Prostate gland (tissue), 2 donors: ENCODE data around the gene SEC16B. TPM values are rescaled to one million over a fixed set of nuclear protein-coding genes. Genes with fewer than 3 reads are reported as not detected.

Experiments
- DNase-seq: peaks from one replicate; pipeline ENCODE4 v3.0.0-alpha.2; 2019; ENCODE audit warnings: low spot score
- H3K27ac ChIP-seq, 2 donors: fragments of 200-600 bp; sonication (generic); 2 replicates each; pipeline ENCODE4 v1.5.1; 2017 to 2019
- H3K27me3 ChIP-seq: fragments of 200-600 bp; sonication (generic); replicated peaks from 2 replicates; pipeline ENCODE4 v1.5.1; 2019; ENCODE audit not compliant: insufficient read depth
- H3K36me3 ChIP-seq, 2 donors: fragments of 200-600 bp; sonication (generic); 1 replicate in 1 of 2; 2 replicates in 1 of 2; pipeline versions ENCODE4 v1.5.1 to v1.8.1; 2017 to 2019
- H3K4me1 ChIP-seq: fragments of 200-600 bp; sonication (generic); replicated peaks from 2 replicates; pipeline ENCODE4 v1.5.1; 2019
- H3K4me3 ChIP-seq, 2 donors: fragments of 200-600 bp; sonication (generic); 2 replicates each; pipeline ENCODE4 v1.5.1; 2017 to 2019
- H3K9me3 ChIP-seq: fragments of 200-600 bp; sonication (generic); 2 replicates; pipeline ENCODE4 v1.5.1; 2017
- POLR2A ChIP-seq: fragments of 450-650 bp; IDR thresholded peaks from one replicate; pipeline ENCODE4 v1.6.1; 2016; ENCODE audit warnings: antibody characterized with exemption, mild to moderate bottlenecking
- POLR2AphosphoS5 ChIP-seq: sonication (generic); formaldehyde crosslinking; IDR thresholded peaks from one replicate; pipeline ENCODE4 v1.6.1; 2017; ENCODE audit warnings: antibody characterized with exemption
- WGBS: methylation state at CpG from one replicate; pipeline ENCODE4 v1.1.5; 2018; 5-methylcytosine and 5-hydroxymethylcytosine counted together
- intact Hi-C: fragments of 100-400 bp; cut with DNase I; formaldehyde crosslinking; loops from one replicate; pipeline ENCODE4 v1.14.2; 2022
- total RNA-seq, 2 donors: library from RNA; depleted of rRNA; stranded (reverse); fragments of >200 nt; gene quantifications; one replicate each; pipeline ENCODE4 v1.1.0, GENCODE V29; 2016
- TF ChIP-seq, protein P1 (sequence below), 4 experiments: fragments of 200-600 bp in 2 of 4; fragments of 450-650 bp in 2 of 4; sonication (generic) in 2 of 4; IDR thresholded peaks; 1 replicate in 3 of 4; 2 replicates in 1 of 4; pipeline ENCODE4 v1.5.1; 2016 to 2019; ENCODE audit warnings: antibody characterized with exemption in 4 of 4, mild to moderate bottlenecking in 2 of 4, moderate library complexity in 2 of 4

Gene SEC16B
- total RNA-seq, 2 donors from 2014 or later = 2.7 to 3.2 TPM

DNA sequence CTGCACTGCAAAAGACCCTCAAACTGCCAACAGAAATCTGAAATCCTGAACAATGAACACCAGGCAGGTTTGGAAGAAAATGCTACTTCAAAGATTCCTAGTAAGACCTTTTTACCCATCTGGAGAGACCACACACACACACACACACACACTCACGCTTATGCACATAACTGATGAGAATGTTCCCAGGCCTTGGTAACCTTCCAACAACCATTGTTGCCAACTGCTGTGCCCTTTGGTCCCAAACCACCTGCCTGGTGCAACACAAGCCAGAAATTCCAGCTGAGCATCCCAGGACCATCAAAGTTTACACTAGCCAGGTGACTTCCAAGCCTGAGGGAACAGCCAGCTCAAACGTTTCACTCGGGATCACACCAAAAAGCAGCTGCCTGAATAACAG is 56.9 kb downstream of the SEC16B start:
- Histone ChIP-seq H3K4me3 (no peak overlapping the region), H3K4me1 (no peaks in the 10 kb centered on the region), H3K27me3 (peaks cover 2% of the 10 kb centered on the region), H3K9me3 (no peaks in the 10 kb centered on the region), H3K36me3 (no peaks in the 10 kb centered on the region), H3K27ac (no peak overlapping the region)
- WGBS = 19% methylated on average over 3 of the region's 3 CpGs
- no peak for DNase-seq
- TF ChIP-seq POLR2A (no peak), POLR2AphosphoS5 (no peak)
- TF ChIP-seq, protein P1, sequence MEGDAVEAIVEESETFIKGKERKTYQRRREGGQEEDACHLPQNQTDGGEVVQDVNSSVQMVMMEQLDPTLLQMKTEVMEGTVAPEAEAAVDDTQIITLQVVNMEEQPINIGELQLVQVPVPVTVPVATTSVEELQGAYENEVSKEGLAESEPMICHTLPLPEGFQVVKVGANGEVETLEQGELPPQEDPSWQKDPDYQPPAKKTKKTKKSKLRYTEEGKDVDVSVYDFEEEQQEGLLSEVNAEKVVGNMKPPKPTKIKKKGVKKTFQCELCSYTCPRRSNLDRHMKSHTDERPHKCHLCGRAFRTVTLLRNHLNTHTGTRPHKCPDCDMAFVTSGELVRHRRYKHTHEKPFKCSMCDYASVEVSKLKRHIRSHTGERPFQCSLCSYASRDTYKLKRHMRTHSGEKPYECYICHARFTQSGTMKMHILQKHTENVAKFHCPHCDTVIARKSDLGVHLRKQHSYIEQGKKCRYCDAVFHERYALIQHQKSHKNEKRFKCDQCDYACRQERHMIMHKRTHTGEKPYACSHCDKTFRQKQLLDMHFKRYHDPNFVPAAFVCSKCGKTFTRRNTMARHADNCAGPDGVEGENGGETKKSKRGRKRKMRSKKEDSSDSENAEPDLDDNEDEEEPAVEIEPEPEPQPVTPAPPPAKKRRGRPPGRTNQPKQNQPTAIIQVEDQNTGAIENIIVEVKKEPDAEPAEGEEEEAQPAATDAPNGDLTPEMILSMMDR (IDR thresholded peaks at IDR 0.05) = no peak
- intact Hi-C loops = no loop called here

DNA sequence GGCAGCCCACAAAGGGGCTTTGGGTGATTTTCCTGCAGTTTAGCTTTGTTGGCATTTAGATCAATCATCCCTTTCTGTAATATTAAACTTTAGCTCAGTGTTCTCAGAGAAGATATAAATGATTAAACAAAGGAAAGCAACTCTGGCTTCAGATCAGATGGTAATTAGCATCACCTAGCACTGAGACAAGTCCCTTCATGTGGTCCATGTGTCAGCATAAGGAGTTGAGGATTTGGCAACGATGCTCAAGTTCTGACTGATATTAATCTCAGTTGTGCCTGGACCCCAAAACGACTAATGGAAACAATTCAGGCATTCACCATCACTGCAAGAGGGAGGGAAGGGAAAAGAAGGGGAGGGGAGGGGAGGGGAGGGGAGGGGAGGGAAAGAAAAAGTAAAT is 60.4 kb downstream of the SEC16B start:
- H3K4me1 ChIP-seq = no peaks in the 10 kb centered on the region
- no peaks in the 10 kb centered on the region for H3K9me3 ChIP-seq
- no peak overlapping the region for H3K4me3 ChIP-seq
- H3K27me3 ChIP-seq = peaks cover 2% of the 10 kb centered on the region
- no peak overlapping the region for H3K27ac ChIP-seq
- TF ChIP-seq POLR2A = no peak
- TF ChIP-seq, protein P1 (IDR thresholded peaks at IDR 0.05) = no peak
- no peak for TF ChIP-seq POLR2AphosphoS5
- H3K36me3 ChIP-seq = no peaks in the 10 kb centered on the region
- intact Hi-C loops = no loop called here
- DNase-seq = no peak
- 5% methylated on average over 2 of the region's 2 CpGs for WGBS

DNA sequence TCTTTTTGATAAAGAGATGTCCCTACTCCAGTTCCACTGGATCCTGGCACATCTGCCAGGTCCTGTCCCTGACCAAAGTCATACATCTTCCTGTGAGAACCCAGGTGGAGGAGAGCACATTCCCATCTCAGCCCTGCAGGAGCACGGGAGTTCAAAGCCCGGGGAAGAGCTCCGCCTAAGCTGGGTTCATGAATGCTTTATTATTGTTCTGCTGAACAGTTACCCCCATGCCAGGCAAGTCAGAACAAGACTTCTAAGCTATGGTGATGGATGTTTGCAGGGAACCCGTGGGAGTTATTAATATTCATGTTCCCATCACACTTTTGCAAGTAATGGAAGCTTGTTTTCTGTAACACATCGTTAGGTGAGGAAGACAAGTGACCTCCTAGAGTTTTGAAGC is 62.9 kb downstream of the SEC16B start:
- TF ChIP-seq, protein P1 (IDR thresholded peaks at IDR 0.05) = no peak
- TF ChIP-seq POLR2A (no peak), POLR2AphosphoS5 (no peak)
- Histone ChIP-seq H3K27ac (no peak overlapping the region), H3K27me3 (peaks cover 2% of the 10 kb centered on the region), H3K9me3 (no peaks in the 10 kb centered on the region), H3K4me3 (no peak overlapping the region), H3K4me1 (no peaks in the 10 kb centered on the region), H3K36me3 (no peaks in the 10 kb centered on the region)
- no peak for DNase-seq
- intact Hi-C loops = no loop called here
- WGBS = 36% methylated on average over 5 of the region's 5 CpGs

DNA sequence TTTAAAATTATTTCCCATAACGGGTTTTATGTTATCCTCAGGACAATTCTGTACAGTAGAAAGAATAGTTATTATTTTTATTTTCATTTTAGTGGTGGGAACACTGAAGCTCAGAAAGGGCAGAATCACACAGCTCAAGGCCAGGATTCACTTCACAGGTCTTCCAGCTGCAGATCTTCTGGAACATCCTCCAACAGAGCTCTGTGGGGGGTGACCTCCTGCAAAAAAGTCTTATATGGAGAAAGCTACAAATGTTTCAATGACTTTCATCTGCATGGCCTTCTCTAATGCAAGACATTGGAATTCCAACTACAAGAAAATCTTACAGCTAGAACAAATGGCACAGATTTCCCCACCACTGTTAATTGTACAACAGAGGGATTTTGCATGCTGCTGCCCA is 64.2 kb downstream of the SEC16B start:
- Histone ChIP-seq H3K4me1 (no peaks in the 10 kb centered on the region), H3K27ac (no peak overlapping the region), H3K9me3 (no peaks in the 10 kb centered on the region), H3K27me3 (no peaks in the 10 kb centered on the region), H3K4me3 (no peak overlapping the region), H3K36me3 (no peaks in the 10 kb centered on the region)
- 92% methylated on average over 1 of the region's 1 CpG for WGBS
- intact Hi-C loops = no loop called here
- no peak for DNase-seq
- TF ChIP-seq POLR2A (no peak), POLR2AphosphoS5 (no peak)

DNA sequence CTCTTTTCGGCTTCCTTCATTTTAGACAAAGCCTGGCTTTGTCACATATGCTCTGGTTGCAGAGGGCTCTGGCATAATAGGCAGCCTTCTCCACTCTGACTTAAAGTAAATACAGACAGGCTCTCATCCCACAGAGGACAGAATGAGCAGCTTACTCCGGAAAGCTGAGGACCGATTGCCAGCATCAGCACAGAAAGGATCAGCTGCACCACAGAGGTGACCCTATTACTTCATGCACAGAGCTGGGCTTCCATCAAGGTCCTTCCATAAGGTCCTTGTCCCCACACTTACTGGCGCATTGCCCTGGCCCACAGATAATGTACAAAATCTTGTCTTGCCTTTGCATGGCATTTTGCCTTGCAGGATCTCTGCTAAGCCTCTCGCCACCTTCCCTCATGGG is 67.6 kb downstream of the SEC16B start:
- no peak overlapping the region for H3K27ac ChIP-seq
- 50% methylated on average over 5 of the region's 5 CpGs for WGBS
- intact Hi-C loops = no loop called here

More for the DNA sequence above, 67.6 kb downstream of the SEC16B start:
- no peaks in the 10 kb centered on the region for H3K9me3 ChIP-seq
- no peak for TF ChIP-seq POLR2A
- TF ChIP-seq POLR2AphosphoS5 = no peak
- TF ChIP-seq, protein P1 (IDR thresholded peaks at IDR 0.05) = no peak
- DNase-seq = no peak
- H3K4me1 ChIP-seq = no peaks in the 10 kb centered on the region
- no peaks in the 10 kb centered on the region for H3K27me3 ChIP-seq
- no peaks in the 10 kb centered on the region for H3K36me3 ChIP-seq
- H3K4me3 ChIP-seq = no peak overlapping the region
